Sigmoid colon (tissue), 4 donors: ENCODE measurements around the gene IGLON5.

Source experiments
- EP300 ChIP-seq, 4 donors: sonication (generic); formaldehyde crosslinking; IDR thresholded peaks; one replicate each; pipeline ENCODE4 v1.6.1; 2017; ENCODE audit warnings: antibody characterized with exemption in 4 of 4
- POLR2A ChIP-seq, 2 donors: fragments of 450-650 bp; IDR thresholded peaks; one replicate each; pipeline ENCODE4 v1.6.1; 2016; ENCODE audit warnings: antibody characterized with exemption in 2 of 2, mild to moderate bottlenecking in 2 of 2, moderate library complexity in 2 of 2
- POLR2AphosphoS5 ChIP-seq, 4 donors: sonication (generic); formaldehyde crosslinking; IDR thresholded peaks; one replicate each; pipeline ENCODE4 v1.6.1; 2017; ENCODE audit warnings: antibody characterized with exemption in 4 of 4
- TF ChIP-seq, protein P1 (sequence below), 4 experiments: fragments of 450-650 bp in 3 of 4; fragments of 200-600 bp in 1 of 4; IDR thresholded peaks; one replicate each; pipeline ENCODE4 v1.5.1; 2016 to 2019; ENCODE audit warnings: antibody characterized with exemption in 4 of 4, mild to moderate bottlenecking in 3 of 4, moderate library complexity in 2 of 4

DNA sequence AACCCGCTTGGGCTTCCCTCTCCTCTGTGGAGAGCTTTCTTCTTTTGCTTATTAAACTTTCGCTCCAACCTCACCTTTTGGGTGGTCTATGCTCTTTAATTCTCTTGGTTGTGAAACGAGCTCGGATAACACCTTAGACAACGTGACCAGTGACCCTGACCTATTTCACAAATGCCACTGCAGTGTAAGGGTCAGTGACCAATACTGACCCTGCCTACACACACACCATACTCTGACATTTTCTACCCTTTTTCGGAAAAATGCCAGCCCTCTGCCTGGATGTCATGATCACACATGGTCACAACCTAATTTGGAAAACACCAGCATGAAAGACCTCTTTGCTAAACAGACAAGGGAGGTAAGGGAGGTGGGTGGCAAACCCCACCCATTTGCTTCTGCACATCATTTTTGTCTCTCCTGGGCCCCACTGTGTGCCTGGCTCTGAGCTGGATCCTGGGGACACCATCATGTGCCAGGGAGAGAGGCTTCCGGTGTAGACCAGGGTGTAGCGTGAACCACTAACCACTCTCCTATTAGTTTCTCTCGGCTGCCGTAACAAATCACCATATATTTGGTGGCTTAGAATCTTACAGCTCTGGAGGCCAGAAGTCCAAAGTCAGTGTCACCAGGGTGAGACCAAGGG is 44.8 kb downstream of the IGLON5 start:
- TF ChIP-seq, protein P1, sequence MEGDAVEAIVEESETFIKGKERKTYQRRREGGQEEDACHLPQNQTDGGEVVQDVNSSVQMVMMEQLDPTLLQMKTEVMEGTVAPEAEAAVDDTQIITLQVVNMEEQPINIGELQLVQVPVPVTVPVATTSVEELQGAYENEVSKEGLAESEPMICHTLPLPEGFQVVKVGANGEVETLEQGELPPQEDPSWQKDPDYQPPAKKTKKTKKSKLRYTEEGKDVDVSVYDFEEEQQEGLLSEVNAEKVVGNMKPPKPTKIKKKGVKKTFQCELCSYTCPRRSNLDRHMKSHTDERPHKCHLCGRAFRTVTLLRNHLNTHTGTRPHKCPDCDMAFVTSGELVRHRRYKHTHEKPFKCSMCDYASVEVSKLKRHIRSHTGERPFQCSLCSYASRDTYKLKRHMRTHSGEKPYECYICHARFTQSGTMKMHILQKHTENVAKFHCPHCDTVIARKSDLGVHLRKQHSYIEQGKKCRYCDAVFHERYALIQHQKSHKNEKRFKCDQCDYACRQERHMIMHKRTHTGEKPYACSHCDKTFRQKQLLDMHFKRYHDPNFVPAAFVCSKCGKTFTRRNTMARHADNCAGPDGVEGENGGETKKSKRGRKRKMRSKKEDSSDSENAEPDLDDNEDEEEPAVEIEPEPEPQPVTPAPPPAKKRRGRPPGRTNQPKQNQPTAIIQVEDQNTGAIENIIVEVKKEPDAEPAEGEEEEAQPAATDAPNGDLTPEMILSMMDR (IDR thresholded peaks at IDR 0.05), result no peak
- TF ChIP-seq POLR2A (IDR thresholded peaks at IDR 0.05) (no peak), EP300 (IDR thresholded peaks at IDR 0.05) (no peak), POLR2AphosphoS5 (IDR thresholded peaks at IDR 0.05) (no peak)
